ENCODE results near the gene LCOR.

LCOR gene

GRCh38 chr10:96890580-96890979 is 58.5 kb downstream of the LCOR start:
- DNase-seq = no peak

GRCh38 chr10:96891840-96892239 is 59.7 kb downstream of the LCOR start:
- DNase-seq = no peak

GRCh38 chr10:96895662-96896424 is 63.7 kb downstream of the LCOR start:
- no peak for DNase-seq

GRCh38 chr10:96896884-96897589 is 64.9 kb downstream of the LCOR start:
- DNase-seq = peak; percentile 18

- DNase-seq = no peak
Observed at GRCh38 chr10:96902117-96902516, 70.0 kb downstream of the LCOR start.

GRCh38 chr10:96902731-96903358 is 70.7 kb downstream of the LCOR start:
- no peak for DNase-seq

- no peak for DNase-seq
Observed at GRCh38 chr10:96904648-96905047, 72.5 kb downstream of the LCOR start.

- DNase-seq = no peak
Observed at GRCh38 chr10:96906864-96907263, 74.8 kb downstream of the LCOR start.

- peak; percentile 29 for DNase-seq
Observed at GRCh38 chr10:96910488-96911395, 78.6 kb downstream of the LCOR start.

- no peak for DNase-seq
Observed at GRCh38 chr10:96912405-96912804, 80.3 kb downstream of the LCOR start.

- no peak for DNase-seq
Observed at GRCh38 chr10:96913906-96914305, 81.8 kb downstream of the LCOR start.

- no peak for DNase-seq
Observed at GRCh38 chr10:96917628-96918027, 85.5 kb downstream of the LCOR start.

- DNase-seq = no peak
Observed at GRCh38 chr10:96918214-96919002, 86.3 kb downstream of the LCOR start.

- DNase-seq = no peak
Observed at GRCh38 chr10:96919785-96920430, 87.8 kb downstream of the LCOR start.

GRCh38 chr10:96921655-96922054 is 89.6 kb downstream of the LCOR start:
- no peak for DNase-seq

GRCh38 chr10:96922978-96923948 is 91.2 kb downstream of the LCOR start:
- no peak for DNase-seq

GRCh38 chr10:96924861-96925260 is 92.8 kb downstream of the LCOR start:
- DNase-seq = no peak

- no peak for DNase-seq
Observed at GRCh38 chr10:96930469-96930868, 98.4 kb downstream of the LCOR start.

GRCh38 chr10:96935148-96935547 is 103.0 kb downstream of the LCOR start:
- no peak for DNase-seq

- DNase-seq = no peak
Observed at GRCh38 chr10:96935810-96936209, 103.7 kb downstream of the LCOR start.

Measured in fibroblast of upper back skin (primary cell).